HG02943 (cell line): ENCODE data around the gene UGT1A7.
"Not testable (repeated sequence)": the region's sequence is repeated elsewhere in the genome, so short reads cannot be mapped to it uniquely, and the experiment has no call there.

ENCODE experiments used
- ATAC-seq: cut with Tn5 transposase; IDR thresholded peaks from one replicate; pipeline ENCODE4 v1.9.1; 2021; ENCODE audit warnings: mild to moderate bottlenecking, low read depth, moderate library complexity; ENCODE audit not compliant: unreplicated experiment

The UGT1A7 gene

DNA sequence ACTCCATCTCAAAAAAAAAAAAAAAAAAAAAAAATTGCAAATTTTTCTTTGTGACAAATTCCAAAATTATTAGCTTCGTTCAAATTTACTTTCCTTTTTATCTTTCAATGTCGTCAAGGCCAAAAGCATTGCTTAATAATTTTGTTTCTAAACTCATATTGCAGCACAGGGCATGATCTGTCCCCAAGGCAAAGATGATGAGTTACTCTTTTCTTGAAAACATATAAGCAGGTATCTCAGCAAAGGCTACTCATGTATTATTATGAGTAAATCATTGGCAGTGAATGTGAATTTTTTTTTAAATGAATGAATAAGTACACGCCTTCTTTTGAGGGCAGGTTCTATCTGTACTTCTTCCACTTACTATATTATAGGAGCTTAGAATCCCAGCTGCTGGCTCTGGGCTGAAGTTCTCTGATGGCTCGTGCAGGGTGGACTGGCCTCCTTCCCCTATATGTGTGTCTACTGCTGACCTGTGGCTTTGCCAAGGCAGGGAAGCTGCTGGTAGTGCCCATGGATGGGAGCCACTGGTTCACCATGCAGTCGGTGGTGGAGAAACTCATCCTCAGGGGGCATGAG lies at the start of gene UGT1A7:
Gene UGT1A7 (plus strand): TSS at position 381 of the 579 bp plus-strand sequence. CDS start 37 bp downstream, at position 418.
- no peak for ATAC-seq

DNA sequence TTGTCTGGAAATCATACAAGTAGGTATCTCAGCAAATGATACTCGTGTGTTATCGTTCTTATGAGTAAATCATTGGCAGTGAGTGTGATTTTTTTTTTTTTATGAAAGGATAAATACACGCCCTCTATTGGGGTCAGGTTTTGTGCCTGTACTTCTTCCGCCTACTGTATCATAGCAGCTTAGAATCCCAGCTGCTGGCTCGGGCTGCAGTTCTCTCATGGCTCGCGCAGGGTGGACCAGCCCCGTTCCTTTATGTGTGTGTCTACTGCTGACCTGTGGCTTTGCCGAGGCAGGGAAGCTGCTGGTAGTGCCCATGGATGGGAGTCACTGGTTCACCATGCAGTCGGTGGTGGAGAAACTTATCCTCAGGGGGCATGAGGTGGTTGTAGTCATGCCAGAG lies 45.4 kb upstream of the UGT1A7 start, which contains the start of gene UGT1A10:
Gene UGT1A10 (plus strand): TSS at position 143 of the 400 bp plus-strand sequence. CDS start 75 bp downstream, at position 218.
- ATAC-seq = not testable (repeated sequence)

DNA sequence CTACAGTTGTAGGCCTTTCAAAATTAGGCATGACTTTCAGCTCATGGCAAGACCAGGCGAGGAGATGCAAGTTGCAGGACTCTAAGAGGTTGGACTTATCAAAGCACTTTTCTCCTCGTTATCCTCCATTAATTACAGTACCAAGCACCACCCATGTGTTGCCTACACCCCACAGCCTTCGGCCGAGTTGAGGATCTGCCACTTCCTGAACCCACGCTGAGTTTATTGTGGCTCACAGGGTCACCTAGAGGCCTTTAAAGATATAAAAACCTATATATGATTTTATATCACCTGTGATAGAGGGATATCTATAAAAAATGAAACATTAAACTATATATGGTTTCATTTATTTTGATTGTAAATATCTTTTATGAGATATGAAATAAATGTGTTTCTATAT lies 42.9 kb upstream of the UGT1A7 start:
- ATAC-seq = no peak

DNA sequence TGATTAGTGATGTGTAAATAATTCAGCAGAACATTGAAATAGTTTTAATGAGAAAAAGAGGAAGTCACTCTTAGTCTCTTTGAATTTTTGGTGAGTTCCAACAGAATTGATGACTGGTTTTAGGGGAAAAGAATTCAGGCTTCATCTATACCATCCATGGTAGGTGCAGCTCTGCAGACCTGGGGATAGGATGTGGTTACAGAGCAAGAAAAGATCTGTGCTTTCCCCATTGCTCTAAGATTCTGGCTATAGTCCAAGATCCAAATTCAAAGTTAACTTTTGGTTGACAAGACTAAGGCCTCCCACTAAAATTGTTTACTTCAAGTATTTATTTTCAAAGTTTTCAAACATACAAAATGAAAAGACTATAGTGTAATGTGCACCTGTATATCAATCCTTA lies 41.8 kb upstream of the UGT1A7 start:
- ATAC-seq = no peak

DNA sequence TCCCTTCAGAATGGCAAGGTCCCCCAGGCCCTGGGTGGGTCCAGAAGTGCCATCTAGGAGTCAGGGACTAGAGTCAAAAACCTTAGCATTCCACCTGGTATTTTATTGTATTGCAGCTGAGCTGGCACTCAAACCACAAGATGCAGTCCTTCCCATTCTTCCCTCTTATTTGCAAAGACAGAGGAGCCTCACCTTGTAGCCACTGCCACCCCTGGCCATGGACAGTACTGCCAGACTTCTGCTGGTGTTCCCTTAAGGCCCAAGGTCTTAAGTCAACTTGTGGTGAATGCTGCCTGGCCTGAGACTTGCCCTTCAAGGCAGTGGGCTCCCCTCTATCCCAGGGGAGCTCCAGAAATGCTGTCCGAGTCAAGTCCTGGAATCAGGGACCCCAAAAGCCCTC lies 38.6 kb upstream of the UGT1A7 start:
- ATAC-seq = no peak

DNA sequence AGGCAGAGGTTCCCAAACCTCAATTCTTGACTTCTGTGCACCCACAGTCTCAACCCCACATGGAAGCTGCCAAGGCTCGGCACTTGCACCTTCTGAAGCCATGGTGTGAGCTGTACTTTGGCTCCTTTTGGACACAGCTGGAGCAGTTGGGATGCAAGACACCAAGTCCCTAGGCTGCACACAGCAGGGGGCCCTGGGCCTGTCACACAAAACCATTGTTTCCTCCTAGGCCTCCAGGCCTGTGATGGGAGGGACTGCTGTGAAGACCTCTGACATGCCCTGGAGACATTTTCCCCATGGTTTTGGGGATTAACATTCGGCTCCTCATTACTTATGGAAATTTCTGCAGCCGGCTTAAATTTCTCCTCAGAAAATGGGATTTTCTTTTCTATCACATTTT lies 35.7 kb upstream of the UGT1A7 start:
- ATAC-seq = not testable (repeated sequence)

DNA sequence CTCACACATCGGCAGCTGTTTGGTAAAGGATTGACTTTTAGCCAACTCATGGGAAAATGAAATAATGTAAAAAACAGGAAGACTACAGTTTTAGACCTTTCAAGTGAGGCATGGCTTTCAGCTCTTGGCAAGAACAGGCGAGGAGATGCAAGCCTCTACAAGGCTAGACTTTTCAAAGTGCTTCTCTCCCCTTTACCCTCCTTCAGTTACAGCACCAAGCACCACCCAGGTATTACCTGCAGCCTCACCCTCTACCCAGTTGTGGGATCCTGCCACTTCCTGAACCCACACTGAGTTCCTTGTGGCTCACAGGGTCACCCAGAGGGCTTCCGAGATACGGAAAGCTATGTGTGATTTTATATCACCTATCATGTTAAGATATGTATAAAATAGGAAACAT lies 30.7 kb upstream of the UGT1A7 start:
- ATAC-seq = no peak

DNA sequence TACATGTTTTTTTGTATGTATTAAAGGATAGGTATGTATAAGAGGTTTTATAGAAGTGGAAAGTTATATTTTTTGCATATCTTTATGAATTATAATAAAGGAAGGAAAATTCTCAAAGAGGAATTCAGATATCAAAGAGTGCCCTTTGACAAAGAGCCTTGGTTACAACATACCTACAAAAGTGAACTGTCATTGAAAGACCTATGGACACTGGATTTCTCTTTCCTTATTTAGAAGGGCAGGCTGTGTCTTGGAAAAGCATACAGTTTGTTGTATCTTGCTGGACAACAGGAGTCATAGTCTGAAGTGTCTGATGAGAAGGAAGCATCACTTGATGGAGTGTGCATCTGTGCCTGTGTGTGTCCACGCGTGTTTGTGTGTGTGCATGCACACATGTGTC lies 30.3 kb upstream of the UGT1A7 start:
- no peak for ATAC-seq

DNA sequence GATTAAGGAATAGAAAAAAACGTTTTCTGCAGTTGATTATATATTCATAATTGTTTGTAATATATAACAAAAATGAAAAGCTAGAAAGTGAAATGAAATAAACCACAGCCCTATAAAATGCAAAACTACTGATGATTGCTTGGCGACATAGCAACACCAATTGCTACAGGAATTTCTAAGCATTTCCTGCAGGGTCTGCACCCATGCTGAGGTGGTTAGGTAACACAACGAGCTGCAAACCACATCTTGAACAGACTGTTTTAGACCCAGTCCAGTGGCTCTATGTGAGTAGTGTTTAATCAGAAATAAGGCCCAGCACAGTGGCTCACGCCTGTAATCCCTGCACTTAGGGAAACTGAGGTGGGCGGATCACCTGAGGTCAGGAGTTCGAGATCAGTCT lies 27.2 kb upstream of the UGT1A7 start:
- ATAC-seq = no peak

DNA sequence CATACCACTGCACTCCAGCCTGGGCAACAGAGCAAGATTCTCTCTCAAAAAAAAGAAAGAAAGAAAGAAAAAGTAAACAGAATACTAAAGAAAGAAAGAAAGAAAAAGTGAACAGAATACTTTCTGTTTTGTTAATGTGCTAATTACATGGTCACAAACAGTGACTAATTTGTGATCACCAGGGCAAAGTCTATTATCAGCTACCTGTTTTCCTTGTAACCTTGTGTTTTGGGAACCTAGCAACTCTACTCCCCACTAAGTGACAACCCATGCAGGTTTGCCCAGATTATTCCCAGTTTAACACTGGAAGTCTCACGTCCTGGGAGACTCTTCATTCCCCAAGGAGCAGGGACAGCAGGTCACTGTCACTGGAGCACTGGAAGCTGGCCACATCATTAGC lies 26.7 kb upstream of the UGT1A7 start:
- ATAC-seq = no peak

DNA sequence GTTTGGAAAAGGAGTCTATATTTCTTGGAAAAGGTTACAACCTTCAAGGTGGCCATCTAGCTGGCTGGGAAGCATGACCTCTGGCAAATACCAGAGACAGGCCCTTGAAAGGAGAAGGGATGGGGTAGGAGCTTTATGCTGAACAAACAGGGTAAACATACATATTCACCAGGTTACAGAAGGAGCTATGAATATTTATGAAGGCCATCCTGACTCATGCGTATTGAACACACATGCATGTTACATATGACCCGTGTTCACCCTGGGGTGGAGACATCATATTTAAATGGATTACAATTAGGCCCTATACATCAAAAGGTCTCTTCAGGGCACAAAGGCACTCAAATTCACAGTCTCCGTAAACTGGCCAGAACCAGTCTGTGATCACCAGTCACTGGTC lies 25.8 kb upstream of the UGT1A7 start:
- ATAC-seq = not testable (repeated sequence)

DNA sequence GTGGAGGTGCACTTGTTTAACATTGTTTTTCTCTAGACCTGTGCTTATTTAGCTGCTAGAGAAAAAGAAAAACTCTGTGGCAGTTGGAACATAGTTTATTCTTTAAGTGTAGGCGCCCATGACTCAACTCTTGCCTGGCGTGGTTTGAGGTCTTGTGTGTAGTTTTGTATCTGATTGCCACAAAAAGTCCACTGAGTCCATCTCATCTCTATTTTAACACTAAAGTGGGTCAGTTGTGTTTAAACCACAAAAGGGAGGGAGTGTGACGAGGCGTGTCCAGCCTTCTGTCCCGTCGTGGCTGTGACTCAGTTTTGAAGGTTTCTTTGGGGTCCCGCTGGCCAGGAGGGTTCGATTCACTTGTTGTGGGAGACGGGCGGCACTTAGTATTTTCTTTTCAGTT lies 25.3 kb upstream of the UGT1A7 start:
- no peak for ATAC-seq

DNA sequence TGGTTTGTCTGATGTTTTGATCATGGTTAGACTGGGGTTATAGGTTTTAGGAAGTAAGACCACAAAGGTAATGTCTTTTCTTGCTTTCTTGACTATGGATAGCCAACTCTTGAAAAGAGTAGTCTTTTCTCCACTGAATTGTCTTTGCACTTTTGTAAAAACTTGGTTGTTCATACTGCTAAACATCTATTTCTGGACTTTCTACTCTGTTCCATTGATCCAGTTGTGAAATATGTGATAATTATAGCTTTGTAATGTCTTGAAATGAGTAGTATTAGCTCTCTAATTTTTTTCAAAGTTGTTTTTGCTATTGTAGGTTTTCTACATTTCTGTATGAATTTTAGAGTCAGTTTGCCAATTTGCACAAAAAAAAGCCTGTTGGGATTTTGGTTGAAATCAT lies 23.1 kb upstream of the UGT1A7 start:
- no peak for ATAC-seq

DNA sequence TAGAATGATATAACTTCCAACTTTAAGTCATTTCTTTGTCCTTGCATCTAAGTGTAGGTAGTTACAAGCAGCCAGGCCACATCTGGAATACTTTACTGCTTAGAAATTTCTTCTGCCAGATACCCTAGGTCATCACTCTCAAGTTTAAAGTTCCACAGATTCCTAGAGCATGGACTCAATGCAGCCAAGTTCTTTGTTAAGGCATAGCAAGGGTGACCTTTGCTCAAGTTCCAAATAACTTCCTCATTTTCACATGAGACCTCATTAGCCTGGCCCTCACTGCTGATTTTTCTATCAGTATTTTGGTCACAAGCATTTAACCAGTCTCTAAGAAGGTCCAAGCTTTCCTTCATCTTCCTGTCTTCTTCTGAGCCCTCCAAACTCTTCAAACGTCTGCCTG lies 17.8 kb upstream of the UGT1A7 start:
- no peak for ATAC-seq

DNA sequence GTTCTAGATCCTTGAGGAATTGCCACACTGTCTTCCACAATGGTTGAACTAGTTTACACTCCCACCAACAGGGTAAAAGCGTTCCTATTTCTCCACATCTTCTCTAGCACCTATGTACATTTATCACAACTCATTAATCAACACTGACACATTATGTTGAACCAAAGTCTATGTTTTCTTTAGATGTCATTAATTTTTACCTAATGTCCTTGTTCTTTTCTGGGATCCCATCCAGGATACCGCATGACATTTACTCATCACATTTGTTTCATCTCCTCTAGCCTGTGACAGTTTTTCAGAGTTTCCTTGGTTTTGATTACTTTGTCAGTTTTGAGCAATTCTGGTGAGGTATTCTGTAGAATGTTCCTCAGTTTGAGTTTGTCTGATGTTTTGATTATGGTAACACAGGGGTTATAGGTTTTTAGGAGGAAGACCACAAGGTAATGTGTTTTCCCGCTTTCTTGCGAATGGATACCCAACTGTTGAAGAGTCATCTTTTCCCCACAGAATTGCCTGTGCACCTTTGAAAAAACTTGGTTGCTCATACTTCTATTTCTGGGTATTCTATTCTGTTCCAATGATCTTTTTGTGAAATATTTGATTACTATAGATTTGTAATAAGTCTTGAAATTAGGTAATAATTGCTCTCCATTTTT lies 13.0 kb upstream of the UGT1A7 start:
- no peak for ATAC-seq

DNA sequence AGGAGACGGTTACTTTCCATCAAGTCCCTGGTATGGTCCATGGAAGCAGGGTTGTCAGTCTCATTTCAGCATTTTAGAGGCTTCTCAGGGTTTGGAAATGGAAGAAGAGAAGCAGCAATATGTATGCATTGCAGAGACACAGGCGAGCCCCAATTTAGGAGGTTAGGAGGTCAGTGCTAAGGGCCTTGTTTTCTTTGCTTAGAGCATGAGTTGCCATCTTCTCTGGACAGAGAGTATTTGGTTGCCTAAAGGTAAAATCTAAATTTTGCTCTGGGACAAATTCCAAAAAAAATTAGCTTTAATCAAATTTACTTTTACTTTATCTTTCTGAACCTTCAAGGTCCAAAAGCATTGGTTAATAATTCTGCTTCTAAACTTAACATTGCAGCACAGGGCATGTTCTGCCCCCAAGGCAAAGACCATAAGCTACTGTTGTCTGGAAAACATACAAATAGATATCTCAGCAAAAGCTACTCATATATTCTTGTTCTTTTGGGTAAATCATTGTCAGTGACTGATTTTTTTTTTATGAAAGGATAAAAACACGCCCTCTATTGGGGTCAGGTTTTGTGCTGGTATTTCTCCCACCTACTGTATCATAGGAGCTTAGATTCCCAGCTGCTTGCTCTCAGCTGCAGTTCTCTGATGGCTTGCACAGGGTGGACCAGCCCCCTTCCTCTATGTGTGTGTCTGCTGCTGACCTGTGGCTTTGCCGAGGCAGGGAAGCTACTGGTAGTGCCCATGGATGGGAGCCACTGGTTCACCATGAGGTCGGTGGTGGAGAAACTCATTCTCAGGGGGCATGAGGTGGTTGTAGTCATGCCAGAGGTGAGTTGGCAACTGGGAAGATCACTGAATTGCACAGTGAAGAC lies 10.2 kb upstream of the UGT1A7 start, which contains the start of gene UGT1A9:
Gene UGT1A9 (plus strand): TSS at position 609 of the 872 bp plus-strand sequence. CDS start 37 bp downstream, at position 646.
- ATAC-seq = no peak

DNA sequence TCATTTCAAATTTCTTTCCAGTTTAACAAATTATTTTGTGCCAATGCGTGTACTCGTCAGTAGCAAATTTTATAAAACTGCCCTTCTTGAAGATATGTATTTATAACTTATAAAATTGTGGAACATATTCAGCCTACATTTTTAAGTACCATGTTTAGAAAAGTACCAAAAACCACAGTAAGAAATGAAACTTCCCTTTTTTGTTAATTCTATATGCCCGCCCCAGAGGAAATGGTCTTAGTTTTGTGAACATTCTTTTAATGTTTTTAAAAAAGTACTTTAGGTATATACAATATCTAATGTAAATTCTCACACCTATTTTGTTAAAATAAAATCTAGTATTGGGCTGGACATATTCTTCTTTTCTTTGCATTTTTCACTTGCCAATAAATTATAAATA lies 8.8 kb upstream of the UGT1A7 start:
- ATAC-seq = no peak

DNA sequence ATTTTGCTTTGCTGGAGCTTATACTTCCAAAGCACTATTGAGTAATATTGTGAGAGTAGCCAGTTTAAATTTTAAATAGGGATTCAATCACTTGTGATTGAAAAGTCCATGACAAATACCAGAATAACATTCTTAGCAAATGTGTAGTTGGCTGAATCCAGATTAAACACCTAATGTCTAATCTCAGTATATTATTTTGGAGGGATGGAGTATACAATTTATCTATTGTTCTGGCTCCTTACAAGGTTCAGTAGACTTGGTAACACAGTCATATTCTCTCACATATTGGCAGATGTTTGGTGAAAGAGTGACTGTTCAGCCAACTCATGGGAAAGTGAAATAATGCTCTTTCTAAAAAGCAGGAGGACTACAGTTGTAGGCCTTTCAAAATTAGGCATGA lies 7.8 kb upstream of the UGT1A7 start:
- ATAC-seq = no peak

DNA sequence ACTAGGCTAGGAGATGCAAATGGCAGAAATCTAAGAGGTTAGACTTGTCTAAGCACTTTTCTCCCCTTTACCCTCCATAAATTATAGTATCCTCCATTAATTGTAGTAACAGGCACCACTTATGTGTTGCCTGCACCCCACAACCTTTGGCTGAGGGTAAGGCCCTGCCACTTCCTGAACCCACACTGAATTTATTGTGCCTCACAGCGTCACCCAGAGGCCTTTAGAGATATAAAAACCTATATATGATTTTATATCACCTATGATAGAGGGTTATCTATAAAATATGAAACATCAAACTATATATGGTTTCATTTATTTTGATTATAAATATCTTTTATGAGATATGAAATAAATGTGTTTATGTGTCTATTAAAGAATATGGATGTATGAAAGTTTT lies 7.4 kb upstream of the UGT1A7 start:
- no peak for ATAC-seq

DNA sequence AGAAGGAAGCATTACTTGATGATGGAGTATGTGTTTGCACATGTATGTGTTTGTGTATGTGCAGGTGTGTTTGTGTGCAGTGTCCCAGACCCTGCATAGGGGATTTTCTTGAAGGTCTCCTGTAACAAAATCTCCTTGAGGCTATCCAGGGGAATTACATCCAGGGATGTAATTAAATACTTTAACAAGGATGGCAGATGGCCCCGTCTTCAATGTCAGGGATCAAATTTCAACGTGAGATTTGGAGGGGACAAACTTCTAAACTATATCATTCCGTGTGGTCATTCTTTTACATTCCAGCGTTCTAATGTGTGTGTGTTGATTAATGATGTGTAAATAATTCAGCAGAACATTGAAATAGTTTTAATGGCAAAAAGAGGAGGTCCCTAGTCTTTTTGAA lies 6.7 kb upstream of the UGT1A7 start:
- no peak for ATAC-seq

DNA sequence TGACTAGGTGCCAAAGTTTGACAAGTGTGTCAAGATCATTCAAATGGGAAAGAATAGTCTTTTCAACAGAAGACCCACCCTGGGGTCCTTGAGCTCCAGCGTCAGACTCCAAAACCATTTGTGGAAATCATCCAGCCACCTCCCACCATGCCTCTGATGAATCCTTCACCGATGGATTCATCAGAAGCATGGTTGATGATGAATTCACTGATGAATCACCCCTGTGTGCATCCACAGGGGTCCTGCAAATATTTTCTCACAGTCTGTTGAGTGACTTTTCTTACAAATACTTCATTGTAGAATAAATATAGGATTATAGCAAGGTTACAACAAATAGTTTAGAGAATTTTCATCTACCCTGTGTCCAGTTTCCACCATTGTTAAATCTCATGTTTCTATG lies 5.7 kb upstream of the UGT1A7 start:
- no peak for ATAC-seq
